ENCODE data around the gene IFNAR2.

The IFNAR2 gene

DNA sequence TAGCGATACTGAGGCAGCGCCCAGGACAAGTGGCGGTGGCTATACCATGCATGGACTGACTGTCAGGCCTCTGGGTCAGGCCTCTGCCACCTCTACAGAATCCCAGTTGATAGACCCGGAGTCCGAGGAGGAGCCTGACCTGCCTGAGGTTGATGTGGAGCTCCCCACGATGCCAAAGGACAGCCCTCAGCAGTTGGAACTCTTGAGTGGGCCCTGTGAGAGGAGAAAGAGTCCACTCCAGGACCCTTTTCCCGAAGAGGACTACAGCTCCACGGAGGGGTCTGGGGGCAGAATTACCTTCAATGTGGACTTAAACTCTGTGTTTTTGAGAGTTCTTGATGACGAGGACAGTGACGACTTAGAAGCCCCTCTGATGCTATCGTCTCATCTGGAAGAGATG is 33.2 kb downstream of the IFNAR2 start:
- no peak for DNase-seq (ENCODE audit: low read depth)
- TF ChIP-seq, protein P1, sequence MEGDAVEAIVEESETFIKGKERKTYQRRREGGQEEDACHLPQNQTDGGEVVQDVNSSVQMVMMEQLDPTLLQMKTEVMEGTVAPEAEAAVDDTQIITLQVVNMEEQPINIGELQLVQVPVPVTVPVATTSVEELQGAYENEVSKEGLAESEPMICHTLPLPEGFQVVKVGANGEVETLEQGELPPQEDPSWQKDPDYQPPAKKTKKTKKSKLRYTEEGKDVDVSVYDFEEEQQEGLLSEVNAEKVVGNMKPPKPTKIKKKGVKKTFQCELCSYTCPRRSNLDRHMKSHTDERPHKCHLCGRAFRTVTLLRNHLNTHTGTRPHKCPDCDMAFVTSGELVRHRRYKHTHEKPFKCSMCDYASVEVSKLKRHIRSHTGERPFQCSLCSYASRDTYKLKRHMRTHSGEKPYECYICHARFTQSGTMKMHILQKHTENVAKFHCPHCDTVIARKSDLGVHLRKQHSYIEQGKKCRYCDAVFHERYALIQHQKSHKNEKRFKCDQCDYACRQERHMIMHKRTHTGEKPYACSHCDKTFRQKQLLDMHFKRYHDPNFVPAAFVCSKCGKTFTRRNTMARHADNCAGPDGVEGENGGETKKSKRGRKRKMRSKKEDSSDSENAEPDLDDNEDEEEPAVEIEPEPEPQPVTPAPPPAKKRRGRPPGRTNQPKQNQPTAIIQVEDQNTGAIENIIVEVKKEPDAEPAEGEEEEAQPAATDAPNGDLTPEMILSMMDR (IDR thresholded peaks at IDR 0.05; ENCODE audit: low read depth, low read length, missing control alignments): no peak
- in situ Hi-C loops (cut with HindIII; ENCODE audit: low sequenced_read_pairs): no loop called here
- H3K4me3 ChIP-seq (ENCODE audit: low read depth, low read length): no peak overlapping the region

DNA sequence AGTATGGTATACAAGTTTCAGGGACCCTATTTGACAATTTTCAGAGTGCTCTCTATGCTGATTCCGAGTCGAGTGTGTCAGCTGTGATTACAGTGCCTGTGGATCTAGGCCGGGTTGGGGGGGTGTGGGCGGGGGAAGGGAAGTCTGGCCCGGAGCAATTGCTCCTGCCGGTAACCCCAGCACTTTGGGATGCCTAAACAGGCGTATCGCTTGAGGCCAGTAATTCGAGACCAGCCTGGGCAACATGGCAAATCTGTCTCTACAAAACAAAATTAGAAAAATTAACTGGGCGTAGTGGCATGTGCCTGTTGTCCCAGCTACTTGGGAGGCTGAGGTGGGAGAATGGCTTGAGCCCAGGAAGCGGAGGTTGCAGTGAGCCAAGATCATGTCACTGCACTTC is 34.8 kb downstream of the IFNAR2 start:
- DNase-seq (ENCODE audit: low read depth): no peak
- TF ChIP-seq, protein P1 (IDR thresholded peaks at IDR 0.05; ENCODE audit: low read depth, low read length, missing control alignments): no peak
- no peak overlapping the region for H3K4me3 ChIP-seq (ENCODE audit: low read depth, low read length)
- in situ Hi-C loops (cut with HindIII; ENCODE audit: low sequenced_read_pairs): no loop called here

- TF ChIP-seq, protein P1 (IDR thresholded peaks at IDR 0.05; ENCODE audit: low read depth, low read length, missing control alignments): no peak
- no peak for DNase-seq (ENCODE audit: low read depth)
- peak overlapping the region; percentile 83 for H3K4me3 ChIP-seq (ENCODE audit: low read depth, low read length)
- in situ Hi-C loops (cut with HindIII; ENCODE audit: low sequenced_read_pairs): no loop called here
Measured at GRCh38 chr21:33265664-33266049, 35.9 kb downstream of the IFNAR2 start.

DNA sequence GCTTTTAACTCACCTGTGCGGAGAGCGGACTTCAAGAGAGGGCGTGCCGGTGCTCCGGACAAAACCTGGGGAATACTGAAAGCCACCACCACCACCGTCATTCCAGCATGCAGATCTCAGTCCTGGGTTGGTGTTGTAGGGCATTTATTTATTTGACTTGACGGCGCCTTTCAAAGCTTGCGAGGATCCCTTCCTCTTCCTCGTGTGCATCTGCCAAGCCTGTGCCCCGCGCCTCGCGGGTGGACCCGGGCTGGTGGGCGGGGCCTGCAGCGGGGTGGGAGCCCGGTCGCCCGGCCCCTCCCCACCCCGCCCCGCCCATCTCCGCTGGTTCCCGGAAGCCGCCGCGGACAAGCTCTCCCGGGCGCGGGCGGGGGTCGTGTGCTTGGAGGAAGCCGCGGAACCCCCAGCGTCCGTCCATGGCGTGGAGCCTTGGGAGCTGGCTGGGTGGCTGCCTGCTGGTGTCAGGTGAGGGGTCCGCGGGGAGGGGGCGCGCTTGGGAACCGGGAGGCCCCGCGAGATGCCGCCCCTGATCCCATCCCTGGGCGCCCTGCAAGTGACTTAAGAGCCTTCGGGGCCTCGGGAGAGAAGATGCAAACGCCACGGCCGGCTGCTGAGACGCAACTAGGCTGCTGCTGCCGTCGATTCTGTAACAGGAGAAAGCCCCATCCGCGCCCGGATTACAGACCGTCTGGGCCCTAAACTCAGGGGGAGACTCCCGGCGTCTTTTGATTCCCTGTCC is 36.5 kb downstream of the IFNAR2 start, which contains the start of gene IL10RB:
Gene IL10RB (plus strand): TSS at position 318 of the 739 bp plus-strand sequence. CDS start 99 bp downstream, at position 417.
- peak within 1 kb of the TSS; percentile 83 for H3K4me3 ChIP-seq (ENCODE audit: low read depth, low read length)
- TF ChIP-seq, protein P1 (IDR thresholded peaks at IDR 0.05; ENCODE audit: low read depth, low read length, missing control alignments): no peak
- in situ Hi-C loops (cut with HindIII; ENCODE audit: low sequenced_read_pairs): no loop called here
- DNase-seq (ENCODE audit: low read depth): no peak

- in situ Hi-C loops (cut with HindIII; ENCODE audit: low sequenced_read_pairs): no loop called here
- peak overlapping the region; percentile 83 for H3K4me3 ChIP-seq (ENCODE audit: low read depth, low read length)
- DNase-seq (ENCODE audit: low read depth): no peak
- TF ChIP-seq, protein P1 (IDR thresholded peaks at IDR 0.05; ENCODE audit: low read depth, low read length, missing control alignments): no peak
Measured at GRCh38 chr21:33266789-33267135, 37.0 kb downstream of the IFNAR2 start.

DNA sequence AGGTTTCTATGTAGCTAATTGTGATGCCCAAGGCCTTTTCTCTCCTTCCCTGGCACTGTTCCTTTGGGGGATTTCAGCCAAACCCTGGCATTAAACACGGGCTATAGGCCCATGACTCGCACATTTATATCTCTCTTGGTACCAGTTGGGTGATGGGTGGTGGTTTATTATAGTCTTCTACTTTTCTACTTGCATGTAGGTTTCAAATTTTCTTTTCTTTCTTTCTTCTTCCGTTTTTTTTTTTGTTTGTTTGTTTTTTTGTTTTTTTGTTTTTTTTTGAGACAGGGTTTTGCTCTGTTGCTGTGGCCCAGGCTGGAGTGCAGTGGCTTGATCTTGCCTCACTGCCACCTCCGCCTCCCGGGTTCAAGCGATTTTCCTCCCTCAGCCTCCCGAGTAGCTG is 37.5 kb downstream of the IFNAR2 start:
- in situ Hi-C loops (cut with HindIII; ENCODE audit: low sequenced_read_pairs): no loop called here
- no peak for DNase-seq (ENCODE audit: low read depth)
- TF ChIP-seq, protein P1 (IDR thresholded peaks at IDR 0.05; ENCODE audit: low read depth, low read length, missing control alignments): no peak
- H3K4me3 ChIP-seq (ENCODE audit: low read depth, low read length): peak overlapping the region; percentile 83
